GM23338 (cell line): ENCODE data around the gene NPAS2.

Source experiments
- CREB1 ChIP-seq: fragments of 250-450 bp; sonication (Bioruptor Pico); IDR thresholded peaks from 2 replicates; pipeline ENCODE4 v1.5.0; 2020; ENCODE audit warnings: low read depth, mild to moderate bottlenecking, moderate library complexity
- CTCF ChIP-seq, 2 experiments: fragments of 200-600 bp in 1 of 2; sonication (generic) in 1 of 2; conservative IDR thresholded peaks; 2 replicates each; pipeline versions ENCODE4 v1.5.1 to v1.6.1; 2016 to 2017; ENCODE audit warnings: antibody characterized with exemption in 2 of 2, low read depth in 2 of 2, mild to moderate bottlenecking in 2 of 2, moderate library complexity in 1 of 2
- ETS1 ChIP-seq: IDR thresholded peaks from 2 replicates; pipeline ENCODE4 v1.6.1; 2016; ENCODE audit warnings: antibody characterized with exemption
- EZH2 ChIP-seq: fragments of 200-600 bp; sonication (generic); IDR thresholded peaks from one replicate; pipeline ENCODE4 v1.8.0; 2017; ENCODE audit warnings: antibody characterized with exemption, mild to moderate bottlenecking, low read depth; ENCODE audit not compliant: unreplicated experiment
- EZH2phosphoT487 ChIP-seq: fragments of 200-600 bp; sonication (generic); IDR thresholded peaks from one replicate; pipeline ENCODE4 v1.8.1; 2018; ENCODE audit warnings: antibody characterized with exemption; ENCODE audit not compliant: unreplicated experiment
- JUNB ChIP-seq: IDR thresholded peaks from one replicate; pipeline ENCODE4 v1.6.1; 2016; ENCODE audit warnings: antibody characterized with exemption; ENCODE audit not compliant: unreplicated experiment
- NANOG ChIP-seq: IDR thresholded peaks from 2 replicates; pipeline ENCODE4 v1.6.1; 2016; ENCODE audit warnings: antibody characterized with exemption, borderline replicate concordance
- POLR2AphosphoS5 ChIP-seq: IDR thresholded peaks from 2 replicates; pipeline ENCODE4 v1.6.1; 2016; ENCODE audit warnings: antibody characterized with exemption, low read depth
- REST ChIP-seq: IDR thresholded peaks from one replicate; pipeline ENCODE4 v1.6.1; 2018; ENCODE audit warnings: antibody characterized with exemption; ENCODE audit not compliant: unreplicated experiment
- STAT1 ChIP-seq: IDR thresholded peaks from one replicate; pipeline ENCODE4 v1.6.1; 2016; ENCODE audit warnings: antibody characterized with exemption; ENCODE audit not compliant: unreplicated experiment

- no peak for TF ChIP-seq CTCF (conservative IDR thresholded peaks at IDR 0.05; ENCODE audit: low read depth in 2 of 2)
- no peak for TF ChIP-seq EZH2
- no peak for TF ChIP-seq POLR2AphosphoS5
- no peak for TF ChIP-seq REST
- TF ChIP-seq STAT1 = no peak
- no peak for TF ChIP-seq EZH2phosphoT487
- no peak for TF ChIP-seq CREB1 (CRISPR knock-in tag)
- no peak for TF ChIP-seq JUNB
- no peak for TF ChIP-seq NANOG
- no peak for TF ChIP-seq ETS1
These were observed 178.3 kb downstream of the NPAS2 start for GRCh38 chr2:100998235-100998573.
